GM19328 (cell line): Measurements from ENCODE around the gene PGC.

Source experiments
- ATAC-seq: cut with Tn5 transposase; IDR thresholded peaks from one replicate; pipeline ENCODE4 v1.9.1; 2021; ENCODE audit warnings: mild to moderate bottlenecking, moderate library complexity; ENCODE audit not compliant: unreplicated experiment

The PGC gene

DNA sequence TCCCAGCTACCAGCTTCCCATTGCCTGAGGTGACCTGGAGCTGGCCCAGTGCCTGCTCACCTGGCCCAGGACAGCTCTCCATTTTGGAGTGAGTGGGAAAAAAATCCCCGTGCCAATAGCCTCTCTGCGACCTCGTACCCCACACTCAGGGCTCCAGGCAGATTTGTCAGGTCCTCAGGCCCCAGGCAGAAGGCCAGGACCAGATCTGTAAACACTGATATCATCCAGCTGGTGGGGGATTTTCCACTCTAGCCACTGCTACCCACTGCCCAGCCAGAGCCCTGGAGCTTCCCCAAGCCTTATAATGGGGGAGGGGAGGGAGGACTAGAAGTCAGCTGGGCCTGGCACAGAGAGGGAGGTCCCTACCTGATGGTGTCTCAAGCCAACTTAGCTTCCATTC lies 1.3 kb upstream of the PGC start:
- no peak for ATAC-seq

DNA sequence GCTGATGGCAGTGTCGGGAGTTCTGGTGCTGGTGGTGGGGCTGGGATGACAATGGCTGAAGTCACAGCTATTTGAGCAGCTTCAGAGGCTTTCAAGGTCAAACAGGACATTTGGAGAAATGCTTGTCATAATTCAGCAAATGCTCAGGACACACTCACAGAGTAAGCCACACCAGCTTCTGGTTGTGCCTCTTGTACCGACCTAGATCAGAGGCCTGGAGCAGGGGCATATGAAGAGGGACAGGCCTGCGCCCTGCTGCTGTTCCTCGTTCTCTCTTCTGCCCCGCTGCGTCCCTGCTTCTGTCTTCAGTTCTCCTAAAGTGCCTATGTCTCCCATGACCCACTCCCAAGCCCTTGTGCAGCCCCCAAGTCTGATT lies 893 bp upstream of the PGC start:
- no peak for ATAC-seq

- no peak for ATAC-seq
These were observed 1.1 kb downstream of the PGC start for GRCh38 chr6:41746107-41746506.

DNA sequence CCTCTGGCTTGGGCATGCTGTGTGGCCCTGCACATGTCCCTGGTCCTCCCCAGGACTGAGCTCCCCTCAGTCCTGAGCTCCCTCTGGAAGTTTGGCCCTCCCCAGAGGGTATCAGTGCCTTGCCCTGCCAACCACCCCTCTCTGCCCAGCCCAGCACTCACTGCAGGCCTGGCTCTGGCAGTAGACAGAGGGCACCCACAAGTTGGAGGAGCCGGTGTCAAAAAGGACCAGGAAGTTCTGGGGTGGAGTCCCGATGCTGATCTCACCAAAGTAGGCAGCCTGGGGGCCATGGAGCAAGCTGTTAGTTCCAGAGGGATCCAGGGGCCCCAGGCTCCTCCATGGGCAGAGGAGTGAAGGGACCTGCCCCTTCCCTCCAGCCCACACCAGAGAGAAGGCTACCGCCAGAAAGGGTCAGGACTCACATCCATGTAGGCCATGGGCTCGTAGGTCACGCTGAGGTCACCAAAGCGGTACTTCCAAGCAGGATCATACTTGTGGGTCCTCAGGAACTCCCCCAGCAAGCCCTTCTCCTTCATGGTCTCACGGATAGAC lies 2.9 kb downstream of the PGC start:
- no peak for ATAC-seq

- no peak for ATAC-seq
These were observed 3.6 kb downstream of the PGC start for GRCh38 chr6:41743406-41744235.

GRCh38 chr6:41741625-41742490 lies 5.3 kb downstream of the PGC start:
- ATAC-seq: no peak

DNA sequence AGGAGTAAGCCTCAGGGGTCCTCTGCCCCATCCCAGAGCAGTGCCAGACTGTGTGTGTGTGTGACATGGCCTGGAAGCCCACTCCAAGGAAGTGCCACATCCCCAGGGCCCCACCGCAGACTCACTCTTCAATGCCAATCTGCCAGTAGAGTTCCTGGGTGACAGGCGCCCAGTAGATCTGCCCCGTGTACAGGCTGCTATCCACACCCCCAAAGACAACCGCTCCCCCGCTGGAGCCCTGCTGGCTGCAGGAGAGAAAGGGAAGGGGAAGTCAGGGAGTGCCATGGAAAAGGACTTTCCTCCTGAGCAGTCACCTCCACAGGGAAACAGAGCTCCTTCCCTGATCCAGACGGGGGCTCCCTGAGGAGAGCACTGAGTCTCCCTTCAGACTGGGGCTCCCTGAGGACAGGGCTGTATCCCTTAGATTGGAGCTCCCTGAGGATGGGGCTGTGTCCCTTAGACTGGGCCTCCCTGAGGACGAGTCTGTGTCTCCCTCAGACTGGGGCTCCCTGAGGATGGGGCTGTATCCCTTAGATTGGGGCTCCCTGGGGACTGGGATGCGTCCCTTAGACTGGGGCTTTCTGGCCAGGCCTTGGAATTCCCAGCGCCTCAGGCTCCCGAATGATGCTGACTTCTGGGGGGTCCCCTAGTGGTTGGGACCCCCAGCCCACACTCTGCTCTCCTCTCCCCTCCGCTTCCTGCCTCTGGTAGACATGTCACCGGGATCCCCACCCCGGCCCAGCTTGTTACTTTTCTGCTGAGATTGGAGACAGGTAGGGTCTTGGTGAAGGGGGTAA lies 6.6 kb downstream of the PGC start:
- ATAC-seq: no peak

DNA sequence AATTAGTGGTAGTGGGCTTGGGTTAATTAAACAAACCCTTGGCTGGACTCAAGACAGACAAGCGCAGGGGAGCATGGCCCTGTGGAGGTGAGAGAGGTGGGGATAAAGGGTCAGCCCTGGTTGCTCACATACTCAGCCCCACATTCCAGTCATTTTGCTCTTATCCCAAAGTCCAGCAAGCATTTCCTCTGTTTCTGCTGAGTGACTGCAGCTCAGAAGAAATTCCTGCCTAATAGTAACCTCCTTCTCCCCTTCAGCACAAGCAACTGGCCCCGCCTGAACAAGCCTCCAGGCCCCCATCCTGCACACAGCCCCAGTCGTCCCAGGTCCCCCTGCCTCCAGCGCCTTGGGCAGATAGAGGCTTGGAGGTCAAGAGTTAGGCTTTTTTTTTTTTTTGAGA lies 8.2 kb downstream of the PGC start:
- no peak for ATAC-seq

- ATAC-seq: no peak
These were observed 9.5 kb downstream of the PGC start for GRCh38 chr6:41737591-41738130.

DNA sequence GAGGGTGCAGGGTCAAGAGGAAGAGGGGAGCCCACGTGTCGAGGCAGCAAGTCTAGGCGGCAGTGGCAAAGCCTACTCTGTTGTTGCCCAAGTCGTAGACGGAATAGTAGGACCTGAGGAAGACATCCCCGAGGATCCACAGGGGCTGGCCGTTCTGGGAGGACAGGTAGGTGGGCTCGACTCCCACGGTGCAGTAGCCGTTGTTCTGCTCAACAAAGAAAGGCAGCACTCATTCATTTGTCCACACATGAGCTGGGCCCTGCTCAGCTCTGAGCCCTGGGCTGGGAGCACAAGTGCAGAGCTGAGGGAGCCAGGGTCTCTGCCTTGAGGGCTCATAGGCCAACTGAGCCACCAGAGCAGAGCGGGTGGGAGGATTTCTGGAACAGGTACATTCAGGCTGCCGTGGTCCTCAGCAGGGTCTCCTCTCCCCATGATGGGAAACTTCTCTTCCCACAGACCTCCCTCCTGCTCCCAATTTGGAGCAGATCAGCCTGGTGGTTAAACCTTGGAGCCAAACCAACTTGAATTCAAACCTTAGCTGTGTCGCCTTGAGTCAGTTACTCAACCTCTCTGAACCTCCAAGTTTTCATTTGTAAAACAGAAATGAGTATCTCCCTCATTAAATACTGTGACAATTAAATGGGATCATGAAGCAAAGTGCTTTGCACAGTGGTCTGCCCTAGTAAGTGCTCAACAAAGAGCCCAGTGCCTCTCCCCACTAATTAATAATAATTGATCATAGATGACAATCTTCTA lies 10.2 kb downstream of the PGC start:
- no peak for ATAC-seq

- no peak for ATAC-seq
These were observed 10.9 kb downstream of the PGC start for GRCh38 chr6:41736186-41736733.

DNA sequence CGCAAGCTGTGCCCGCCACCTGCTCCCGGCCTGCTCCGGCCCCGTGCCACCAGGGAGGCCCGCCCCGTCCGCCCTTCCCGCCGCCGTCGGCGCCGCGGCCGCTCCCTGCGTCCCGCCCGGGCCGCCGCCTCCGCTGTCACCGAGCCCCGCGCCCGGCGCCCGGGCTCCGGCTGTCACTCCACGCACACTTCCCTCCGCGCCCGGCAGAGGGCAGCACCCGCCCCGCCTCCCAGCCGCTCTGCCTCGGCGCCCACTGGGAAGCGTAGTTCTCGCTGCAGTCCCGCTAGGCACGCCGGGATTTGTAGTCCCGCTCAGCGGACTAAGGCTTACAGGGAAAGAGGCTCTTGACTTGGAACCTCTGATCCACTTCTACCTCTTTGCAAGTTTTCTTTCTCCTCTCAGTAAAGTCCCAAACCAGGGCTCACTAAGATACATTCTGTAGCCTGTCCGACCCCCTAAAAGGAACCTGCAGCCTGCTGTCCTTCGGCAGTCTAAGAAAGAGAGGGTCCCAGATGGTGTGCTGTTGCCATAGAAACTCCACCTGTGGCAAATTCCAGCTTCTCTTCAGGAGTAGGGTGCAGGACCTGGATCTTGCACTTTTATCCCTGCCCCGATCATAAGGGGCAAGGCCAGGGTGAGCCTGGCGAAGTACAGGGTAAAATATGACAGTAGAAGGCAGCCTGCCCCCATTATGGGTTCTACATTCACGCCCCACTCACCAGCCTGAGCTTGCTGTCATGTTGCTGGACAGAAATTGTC lies 11.6 kb downstream of the PGC start, which contains the start of gene TFEB:
TSS of gene TFEB (minus strand) at position 182 of the 759 bp plus-strand sequence. CDS start 44,395 bp downstream, outside the sequence.
- ATAC-seq: peak; percentile 41

- peak; percentile 15 for ATAC-seq
These were observed 12.4 kb downstream of the PGC start for GRCh38 chr6:41734666-41735426.

DNA sequence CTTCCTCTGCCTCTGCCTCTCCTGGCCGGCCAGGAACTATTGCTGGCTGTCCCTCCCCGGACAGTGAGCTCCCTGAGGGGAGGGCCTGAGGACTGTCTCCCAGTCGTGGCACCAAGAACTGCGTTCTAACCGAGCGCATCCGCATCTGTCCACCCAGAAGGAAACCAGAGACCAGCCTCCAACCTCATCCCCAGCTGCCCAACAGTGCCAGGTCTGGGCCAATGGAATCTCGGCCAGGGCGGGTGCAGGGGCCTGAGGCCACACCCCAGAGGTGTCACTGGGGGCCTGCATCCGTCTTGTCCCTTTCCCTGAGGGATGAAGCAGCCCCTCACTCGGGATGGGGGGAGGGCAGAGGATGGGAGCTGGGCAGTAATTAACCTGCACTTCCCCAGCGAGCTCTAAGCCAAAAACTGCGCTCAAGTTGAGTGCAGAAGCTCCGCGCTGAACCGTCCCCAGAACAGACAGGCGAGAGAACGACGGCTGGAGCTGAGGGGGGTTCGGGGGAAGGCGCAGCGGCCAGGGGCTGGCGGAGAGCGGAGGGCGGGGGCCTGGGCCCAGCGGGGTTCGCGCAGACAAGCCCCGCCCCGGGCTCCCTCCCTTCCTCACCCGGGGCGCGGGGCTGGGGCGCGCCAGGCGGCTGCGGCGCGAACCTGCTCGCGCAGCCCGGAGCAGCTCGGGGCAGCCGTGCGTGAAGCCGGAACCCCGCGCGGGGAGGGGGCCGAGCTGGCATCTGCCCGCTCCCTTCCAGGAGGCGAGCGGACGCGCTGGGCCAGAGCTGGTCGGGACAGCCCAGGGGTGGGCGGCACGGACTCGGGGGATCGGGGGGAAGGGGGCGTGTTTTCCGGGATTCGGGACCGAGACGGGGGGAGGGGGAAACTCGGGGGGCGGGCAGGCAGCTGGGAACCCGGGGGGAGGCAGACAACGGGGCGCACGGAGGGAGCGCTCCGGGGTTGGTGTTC lies 13.2 kb downstream of the PGC start:
- peak; percentile 45 for ATAC-seq

DNA sequence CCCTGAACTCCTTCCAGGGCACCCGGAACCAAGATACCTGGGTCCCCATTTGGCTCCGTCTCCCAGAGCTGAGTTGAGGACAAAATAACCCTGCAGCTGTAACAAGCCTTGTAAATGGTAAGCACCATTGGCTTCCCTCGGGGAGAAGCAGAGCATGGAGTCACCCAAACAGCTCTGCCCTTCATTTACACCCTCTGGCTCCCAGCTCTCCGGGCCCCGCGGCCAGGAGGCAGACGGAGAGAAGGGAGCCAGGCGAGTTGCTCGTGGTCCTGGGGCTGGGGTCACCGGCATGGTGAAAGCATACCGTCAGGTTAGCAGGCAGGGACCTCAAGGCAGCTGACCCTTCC lies 13.9 kb downstream of the PGC start:
- no peak for ATAC-seq

DNA sequence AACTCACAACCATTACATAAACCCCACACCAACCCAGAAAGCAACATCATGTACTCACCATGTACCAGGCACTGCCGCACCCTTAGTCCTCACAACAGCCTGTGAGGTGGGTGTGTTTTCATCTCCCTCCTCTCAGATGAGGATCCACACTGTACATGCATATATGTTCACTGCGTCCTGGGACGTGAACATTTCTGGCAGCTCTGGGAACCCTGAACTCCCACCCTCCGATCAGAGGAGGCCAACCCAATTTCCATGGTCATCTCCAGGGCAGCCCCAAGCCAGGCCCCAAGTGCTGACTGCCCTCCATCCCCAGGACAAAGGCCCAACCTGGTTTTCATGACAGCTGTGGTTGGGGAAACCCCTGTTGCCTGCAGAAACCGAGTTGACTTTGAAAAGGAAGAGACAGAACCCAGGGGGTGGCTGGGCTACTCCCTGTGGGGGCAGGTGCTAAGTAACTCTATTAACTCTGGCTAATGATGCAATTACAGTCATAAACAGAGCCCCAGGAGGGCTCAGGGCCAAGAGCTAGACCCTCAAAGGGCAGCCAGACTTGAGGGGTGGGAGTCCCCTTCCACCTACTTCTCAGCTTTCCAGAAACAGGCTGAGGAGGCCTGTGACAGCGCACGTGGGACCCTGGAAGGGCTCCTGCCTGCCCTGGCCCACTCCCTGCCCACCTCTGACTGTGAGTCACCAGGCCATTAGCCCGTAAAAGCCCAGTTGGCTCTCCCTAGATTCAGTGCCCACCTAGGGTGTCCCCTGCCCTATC lies 14.4 kb downstream of the PGC start:
- peak; percentile 32 for ATAC-seq
